Stimulated activated CD8-positive, alpha-beta memory T cell treated with anti-CD3 and anti-CD28 coated beads, Interleukin-2, amount 100 ng/mL, for 1 hour (primary cell): ENCODE measurements around the gene PCGF1.
"Not testable (repeated sequence)": the region's sequence is repeated elsewhere in the genome, so short reads cannot be mapped to it uniquely, and the experiment has no call there.

Experiments used
- DNase-seq, 2 donors: peaks; one replicate each; pipeline ENCODE4 v3.0.0-alpha.2; 2020; ENCODE audit warnings: low read depth in 2 of 2

PCGF1 gene

DNA sequence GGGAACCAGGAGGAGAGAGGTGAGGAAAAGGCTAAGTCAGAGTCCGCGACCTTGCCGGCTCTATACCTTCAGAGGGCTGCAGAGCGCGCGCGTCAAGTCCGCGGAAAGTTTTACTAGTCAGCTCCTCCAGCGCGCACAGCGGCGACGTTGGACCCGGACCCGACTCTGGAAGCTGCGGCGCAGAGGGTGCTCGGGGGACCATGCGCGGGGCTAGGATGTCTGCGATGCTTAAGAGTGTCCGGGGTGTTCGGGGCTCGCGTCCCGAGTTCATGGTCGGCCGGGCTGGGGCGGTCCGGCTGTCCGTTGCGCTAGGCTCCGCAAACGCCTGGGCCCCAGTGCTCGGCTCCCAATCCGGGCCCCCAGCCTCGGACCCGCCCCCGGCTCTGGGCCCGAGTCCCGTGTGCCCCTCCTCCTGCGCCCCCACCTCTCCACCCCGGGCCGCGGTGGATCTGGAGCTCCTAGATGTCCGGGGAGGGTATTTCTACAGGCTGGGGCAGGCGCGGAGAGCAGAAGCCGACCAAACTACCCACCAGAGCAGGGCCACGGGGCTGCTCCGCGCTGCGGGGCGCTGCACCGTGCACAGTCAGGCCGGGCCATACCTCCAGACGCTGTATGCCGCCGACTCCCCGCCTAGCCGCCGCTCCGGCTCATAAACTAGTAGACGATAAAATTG, 8.1 kb downstream of the PCGF1 start, which contains the start of gene LBX2:
LBX2 (minus strand) TSS at position 337 of the 673 bp plus-strand sequence; CDS start at position 271, 66 bp downstream.
- no peak for DNase-seq

- DNase-seq, result no peak
Measured at GRCh38 chr2:74498500-74499266, 8.8 kb downstream of the PCGF1 start.

DNA sequence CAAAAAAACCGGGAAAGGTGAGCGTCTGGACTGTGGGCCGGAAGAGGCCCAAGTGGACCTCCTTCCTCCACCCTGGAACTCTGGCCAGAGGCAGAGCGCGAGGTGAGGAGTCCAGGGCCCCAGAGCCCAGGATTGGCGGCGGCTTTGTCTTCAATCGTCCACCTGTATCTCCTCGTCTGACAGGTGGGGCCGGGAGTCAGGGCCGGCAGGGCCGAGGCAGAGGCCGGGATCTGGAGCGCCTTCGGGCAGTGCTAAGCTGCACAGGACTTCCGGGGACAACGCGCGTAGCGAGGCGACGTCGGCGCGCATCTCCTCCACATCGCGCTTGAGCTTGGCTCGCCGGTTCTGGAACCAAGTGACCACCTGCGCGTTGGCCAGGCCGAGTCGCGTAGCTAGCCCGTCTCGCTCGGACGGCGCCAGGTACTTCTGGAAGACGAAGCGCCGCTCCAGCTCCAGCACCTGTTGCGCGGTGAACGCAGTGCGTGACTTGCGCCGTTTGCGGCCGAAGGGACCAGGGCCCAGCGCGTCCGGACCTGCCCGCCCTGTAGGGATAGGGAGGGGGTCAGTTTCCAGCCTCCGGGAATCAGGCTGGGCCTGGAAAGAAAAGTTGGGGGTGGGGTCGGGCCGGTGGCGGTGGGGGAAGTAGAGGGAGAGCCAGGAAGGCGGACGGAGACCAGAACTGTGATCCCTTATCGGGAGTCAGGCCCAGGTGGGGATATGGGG, 9.6 kb downstream of the PCGF1 start:
- no peak for DNase-seq

DNA sequence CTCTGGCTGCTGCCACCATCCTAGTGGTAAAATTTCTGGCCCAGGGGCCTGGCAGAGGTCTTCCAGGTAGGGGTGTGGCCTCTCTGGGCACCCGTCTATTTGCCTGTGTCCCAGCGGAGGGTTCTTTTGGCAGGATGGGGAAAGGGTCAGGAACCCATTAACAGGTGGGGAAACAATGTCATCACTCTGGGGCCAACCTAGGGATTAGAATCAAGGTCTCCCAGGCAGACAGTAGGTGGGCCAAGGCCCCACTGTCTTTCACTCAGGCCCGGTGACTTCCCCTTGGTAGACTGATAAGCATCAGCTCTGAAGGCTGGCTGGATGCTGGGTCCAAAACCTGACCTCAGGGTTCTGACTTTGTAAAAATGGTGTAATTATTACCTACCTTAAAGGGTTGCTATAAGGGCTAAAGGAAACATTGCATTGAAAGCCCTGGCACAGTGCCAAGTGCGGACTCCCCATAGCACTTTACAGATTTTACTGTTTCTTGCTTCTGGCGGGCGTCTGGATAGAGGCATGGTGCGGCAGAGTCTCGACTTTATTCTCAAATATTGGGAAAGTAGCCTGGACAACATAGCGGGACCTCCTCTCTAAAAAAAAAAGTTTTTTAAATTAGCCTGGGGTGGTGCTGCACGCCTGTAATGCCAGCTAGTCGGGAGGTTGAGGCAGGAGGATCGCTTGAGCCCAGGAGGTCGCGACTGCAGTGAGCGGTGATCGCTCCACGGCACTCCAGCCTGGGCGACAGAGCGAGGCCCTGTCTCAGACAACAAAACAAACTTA, 10.3 kb downstream of the PCGF1 start:
- no peak for DNase-seq

- DNase-seq, result no peak
Measured at GRCh38 chr2:74495440-74495839, 12.1 kb downstream of the PCGF1 start.

GRCh38 chr2:74493546-74493945, 13.9 kb downstream of the PCGF1 start:
- no peak for DNase-seq

DNA sequence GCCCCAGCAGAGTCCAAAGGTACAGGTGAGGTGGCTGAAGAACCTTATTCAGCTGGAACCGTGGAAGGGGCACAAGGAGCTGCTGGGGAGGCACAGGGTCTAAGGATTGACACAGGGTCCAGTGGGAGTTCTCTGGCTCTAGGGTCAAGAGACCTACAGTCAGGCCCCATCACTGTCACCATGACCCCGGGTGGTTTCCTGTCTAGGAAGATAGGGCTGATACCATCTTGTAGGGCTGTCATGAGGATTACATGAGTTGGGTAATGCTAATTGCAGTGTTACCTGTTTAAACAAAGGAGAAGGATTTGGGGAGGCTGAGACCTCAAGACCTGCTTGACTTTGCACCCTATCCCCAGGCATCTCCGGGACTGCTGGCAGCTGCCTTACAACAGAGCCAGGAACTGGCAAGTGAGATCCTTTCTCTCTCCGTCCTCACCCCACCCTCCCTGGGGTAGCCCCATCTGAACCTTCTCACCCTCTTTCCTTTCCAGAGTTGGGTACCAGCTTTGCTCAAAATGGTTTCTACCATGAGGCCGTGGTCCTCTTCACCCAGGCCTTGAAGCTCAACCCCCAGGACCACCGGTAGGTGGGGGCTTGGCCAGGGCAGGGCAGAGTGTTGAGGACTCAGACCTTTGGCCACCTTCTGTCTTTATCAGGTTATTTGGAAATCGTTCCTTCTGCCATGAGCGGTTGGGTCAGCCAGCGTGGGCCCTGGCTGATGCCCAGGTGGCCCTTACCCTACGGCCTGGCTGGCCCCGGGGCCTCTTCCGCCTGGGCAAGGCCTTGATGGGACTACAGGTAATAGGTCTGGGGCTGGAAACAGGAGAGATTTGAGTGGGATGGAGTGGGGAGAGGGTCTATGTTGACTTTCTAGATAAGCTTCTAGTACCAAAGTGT, 15.6 kb downstream of the PCGF1 start:
- DNase-seq, result no peak

- no peak for DNase-seq
Measured at GRCh38 chr2:74489906-74490305, 17.6 kb downstream of the PCGF1 start.

- no peak for DNase-seq
Measured at GRCh38 chr2:74488643-74489481, 18.6 kb downstream of the PCGF1 start.

DNA sequence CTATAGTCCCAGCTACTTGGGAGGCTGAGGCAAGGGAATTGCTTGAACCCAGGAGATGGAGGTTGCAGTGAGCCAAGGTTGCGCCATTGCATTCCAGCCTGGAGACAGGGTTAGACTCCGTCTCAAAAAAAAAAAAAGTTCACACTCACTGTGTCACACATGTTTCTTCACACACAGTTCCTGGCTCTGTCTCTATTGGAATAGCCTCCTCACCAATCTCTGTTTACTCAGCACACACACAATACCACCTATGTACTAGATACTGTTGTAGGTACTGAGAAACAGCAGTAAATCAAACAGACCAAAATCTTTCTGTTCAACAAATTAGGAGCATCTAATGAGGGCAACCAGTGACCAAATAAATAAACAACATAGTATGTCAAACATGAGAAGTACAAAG, 21.4 kb downstream of the PCGF1 start:
- DNase-seq, result no peak

- DNase-seq, result not testable (repeated sequence)
Measured at GRCh38 chr2:74483675-74484164, 23.8 kb downstream of the PCGF1 start.

DNA sequence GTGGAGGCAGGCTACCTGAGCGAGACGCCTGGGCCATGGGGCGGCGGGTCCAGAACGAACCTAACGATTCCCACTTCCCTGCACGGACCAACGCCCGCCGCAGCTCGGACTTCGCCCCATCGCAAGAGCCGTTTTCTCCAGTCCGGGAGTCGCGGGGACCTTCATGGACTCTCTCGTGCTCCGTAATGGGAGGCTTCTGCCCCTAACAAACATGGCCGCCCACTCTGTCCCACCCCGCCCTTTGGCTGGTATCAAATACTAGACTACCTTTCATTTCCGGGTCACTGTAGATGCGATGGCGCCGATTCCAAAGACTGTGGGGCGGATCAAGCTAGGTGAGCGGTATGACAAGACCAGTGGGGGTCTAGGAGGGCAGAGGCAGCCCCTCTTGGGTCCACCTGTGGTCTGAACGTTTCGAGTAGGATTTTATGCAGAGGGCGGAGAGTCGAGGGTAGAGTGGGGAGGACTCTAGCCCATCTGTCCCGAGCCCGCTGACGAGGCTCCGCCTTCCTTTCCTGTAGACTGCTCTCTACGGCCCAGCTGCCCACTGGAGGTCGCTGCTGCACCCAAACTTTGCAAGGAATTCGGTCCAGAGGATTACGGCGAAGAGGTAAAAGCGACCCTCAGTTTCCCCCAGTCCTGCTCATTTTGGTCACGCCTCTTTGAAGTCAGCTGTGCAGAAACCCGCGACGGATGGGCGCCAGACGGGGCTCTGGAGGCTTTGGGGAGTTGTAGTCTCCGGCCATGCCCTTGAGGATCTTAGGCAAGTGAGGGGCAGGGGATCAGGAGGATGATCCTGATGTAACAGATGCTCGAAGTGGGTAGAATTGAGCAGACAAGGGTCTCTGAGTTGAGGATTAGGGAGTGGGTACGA, 24.5 kb downstream of the PCGF1 start, which contains the start of the genes CCDC142 and TTC31:
CCDC142 (minus strand) TSS at position 198 of the 874 bp plus-strand sequence; CDS start at position 37, 161 bp downstream.
TTC31 (plus strand) TSS at position 281 of the 874 bp plus-strand sequence; CDS start at position 296, 15 bp downstream.
- DNase-seq, result peak; percentile 82 to 88

DNA sequence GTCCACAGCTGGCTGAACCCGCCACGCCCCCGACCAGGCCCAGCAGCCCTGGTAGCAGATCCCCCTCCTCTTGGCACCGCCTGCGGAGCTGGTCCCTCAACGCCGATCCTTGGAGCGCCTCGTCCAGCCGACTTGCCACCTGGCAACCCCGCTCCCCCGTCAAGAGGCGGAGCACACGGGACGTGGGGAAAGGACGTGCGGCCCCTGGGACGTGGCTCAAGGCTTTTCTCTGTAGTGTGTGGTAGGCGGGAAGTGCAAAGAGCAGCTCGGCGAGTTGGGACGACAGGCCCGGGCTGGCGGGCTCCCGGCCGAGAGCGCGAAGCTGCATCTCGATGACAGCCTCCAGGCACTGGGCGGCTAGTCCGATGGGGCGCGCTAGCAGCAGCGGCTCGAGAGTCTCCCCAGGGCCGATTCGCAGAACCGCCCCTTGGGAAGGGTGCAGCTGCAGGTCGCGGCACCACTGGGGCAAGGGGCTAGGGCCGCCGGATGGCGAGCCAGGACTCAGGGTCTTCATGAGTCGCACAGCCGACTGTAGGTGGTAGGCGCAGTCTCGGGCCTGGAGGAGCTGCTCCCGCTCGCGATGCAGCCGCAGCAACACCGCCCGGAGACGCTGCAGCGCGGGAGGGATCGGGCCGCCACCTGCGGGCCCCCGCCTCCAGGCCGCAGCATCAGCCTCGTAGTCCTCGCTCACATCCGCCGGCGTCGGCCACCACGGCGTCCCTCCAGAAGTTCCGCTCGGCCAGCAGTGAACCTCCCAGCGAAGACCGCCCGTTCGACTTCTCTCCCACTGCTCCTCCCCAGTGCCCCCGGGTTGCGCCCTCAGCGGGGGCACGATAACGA, 25.3 kb downstream of the PCGF1 start:
- no peak for DNase-seq

DNA sequence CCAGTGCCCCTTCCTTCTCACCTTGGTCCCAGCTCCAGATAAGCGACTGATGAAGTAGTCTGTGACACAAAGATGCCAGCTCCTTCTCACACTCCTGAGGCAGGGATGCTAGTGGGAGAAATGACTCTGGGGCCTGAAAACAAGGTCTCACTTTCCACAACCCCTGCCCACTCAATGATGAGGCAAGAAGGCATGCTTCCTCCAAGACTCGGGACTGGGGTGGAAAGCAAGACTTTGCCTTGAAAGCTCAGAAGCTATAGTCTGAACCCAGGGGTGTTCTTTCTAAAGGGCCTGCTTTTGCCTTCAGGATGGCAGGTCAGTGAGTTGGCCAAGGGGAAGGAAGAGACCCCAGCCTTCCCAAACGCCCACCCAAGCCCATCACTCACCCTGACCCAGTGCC, 26.1 kb downstream of the PCGF1 start:
- DNase-seq, result no peak

DNA sequence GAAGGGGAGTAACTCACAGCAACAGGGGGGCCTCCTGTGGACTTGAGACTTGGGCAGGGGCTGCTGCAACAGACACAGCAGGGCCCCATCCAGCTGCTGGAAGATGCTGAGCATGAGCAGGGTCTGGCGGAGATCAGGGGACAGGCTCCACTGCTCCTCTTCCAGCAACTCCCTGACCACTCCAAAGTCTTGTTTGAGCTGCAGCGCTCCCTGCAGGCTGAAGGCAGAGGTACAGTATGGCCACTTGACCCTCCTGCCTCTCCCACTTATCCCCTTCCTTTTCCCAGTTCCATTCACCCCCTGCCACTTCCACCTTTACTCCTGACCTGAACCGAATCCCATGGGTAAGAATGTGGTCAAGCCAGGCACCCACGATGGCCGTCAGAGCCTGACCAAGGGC, 32.6 kb downstream of the PCGF1 start:
- DNase-seq, result no peak

GRCh38 chr2:74474481-74474880, 33.0 kb downstream of the PCGF1 start:
- no peak for DNase-seq

DNA sequence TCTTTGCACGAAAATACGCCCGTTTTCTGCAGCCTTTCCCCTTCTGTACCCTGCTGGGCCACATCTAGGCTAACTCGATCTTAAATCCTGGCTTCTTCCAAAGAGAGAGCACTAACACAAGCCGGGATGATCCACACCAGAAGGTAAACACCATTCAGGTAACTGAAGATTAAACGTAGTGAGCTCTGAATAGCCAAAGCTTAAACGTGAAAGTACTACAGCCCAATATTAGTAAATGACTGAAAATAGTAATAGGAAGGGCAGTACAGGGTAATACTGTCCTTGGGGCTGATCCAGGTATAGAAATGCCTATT, 34.6 kb downstream of the PCGF1 start:
- DNase-seq, result no peak
